ENCODE measurements around the gene CWC22. TPM values are rescaled to one million over a fixed set of nuclear protein-coding genes. Genes with fewer than 3 reads are reported as not detected.

CWC22 gene
- total and polyA plus RNA-seq, 2 of the 13 experiments (the other 11 are each of a cell fraction or from before 2014, with no cell fraction given), result 5.7 to 29.2 TPM

GRCh38 chr2:179954026-179954425 is 53.1 kb downstream of the CWC22 start (continued):
- TF ChIP-seq ZXDC (CRISPR knock-in tag; IDR thresholded peaks at IDR 0.05), result no peak
- TF ChIP-seq HDAC2 (CRISPR knock-in tag; IDR thresholded peaks at IDR 0.05), result peak; percentile 28; the same call in 1 of the 2 replicates
- TF ChIP-seq NR2C2 (CRISPR knock-in tag; IDR thresholded peaks at IDR 0.05; ENCODE audit: borderline replicate concordance), result no peak
- TF ChIP-seq, protein P1, sequence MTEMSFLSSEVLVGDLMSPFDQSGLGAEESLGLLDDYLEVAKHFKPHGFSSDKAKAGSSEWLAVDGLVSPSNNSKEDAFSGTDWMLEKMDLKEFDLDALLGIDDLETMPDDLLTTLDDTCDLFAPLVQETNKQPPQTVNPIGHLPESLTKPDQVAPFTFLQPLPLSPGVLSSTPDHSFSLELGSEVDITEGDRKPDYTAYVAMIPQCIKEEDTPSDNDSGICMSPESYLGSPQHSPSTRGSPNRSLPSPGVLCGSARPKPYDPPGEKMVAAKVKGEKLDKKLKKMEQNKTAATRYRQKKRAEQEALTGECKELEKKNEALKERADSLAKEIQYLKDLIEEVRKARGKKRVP (CRISPR knock-in tag; IDR thresholded peaks at IDR 0.05), result peak in 1 of 2 experiments; percentile 90; a peak in 2 of 4 replicates
- TF ChIP-seq, protein P2, sequence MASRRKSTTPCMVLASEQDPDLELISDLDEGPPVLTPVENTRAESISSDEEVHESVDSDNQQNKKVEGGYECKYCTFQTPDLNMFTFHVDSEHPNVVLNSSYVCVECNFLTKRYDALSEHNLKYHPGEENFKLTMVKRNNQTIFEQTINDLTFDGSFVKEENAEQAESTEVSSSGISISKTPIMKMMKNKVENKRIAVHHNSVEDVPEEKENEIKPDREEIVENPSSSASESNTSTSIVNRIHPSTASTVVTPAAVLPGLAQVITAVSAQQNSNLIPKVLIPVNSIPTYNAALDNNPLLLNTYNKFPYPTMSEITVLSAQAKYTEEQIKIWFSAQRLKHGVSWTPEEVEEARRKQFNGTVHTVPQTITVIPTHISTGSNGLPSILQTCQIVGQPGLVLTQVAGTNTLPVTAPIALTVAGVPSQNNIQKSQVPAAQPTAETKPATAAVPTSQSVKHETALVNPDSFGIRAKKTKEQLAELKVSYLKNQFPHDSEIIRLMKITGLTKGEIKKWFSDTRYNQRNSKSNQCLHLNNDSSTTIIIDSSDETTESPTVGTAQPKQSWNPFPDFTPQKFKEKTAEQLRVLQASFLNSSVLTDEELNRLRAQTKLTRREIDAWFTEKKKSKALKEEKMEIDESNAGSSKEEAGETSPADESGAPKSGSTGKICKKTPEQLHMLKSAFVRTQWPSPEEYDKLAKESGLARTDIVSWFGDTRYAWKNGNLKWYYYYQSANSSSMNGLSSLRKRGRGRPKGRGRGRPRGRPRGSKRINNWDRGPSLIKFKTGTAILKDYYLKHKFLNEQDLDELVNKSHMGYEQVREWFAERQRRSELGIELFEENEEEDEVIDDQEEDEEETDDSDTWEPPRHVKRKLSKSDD (CRISPR knock-in tag; IDR thresholded peaks at IDR 0.05; ENCODE audit: low read depth), result no peak

- Histone ChIP-seq H3K4me1 (ENCODE audit: insufficient read depth, low read length) (peaks cover 24% of the 10 kb centered on the region), H3K79me2 (ENCODE audit: insufficient read depth, low read length) (no peaks in the 10 kb centered on the region), H3K27ac (ENCODE audit: extremely low read length, insufficient read depth, low read length) (no peak overlapping the region), H3K27me3 (ENCODE audit: control insufficient read depth in 1 of 2, insufficient read depth in 2 of 2, low read length in 2 of 2) (no peaks in the 10 kb centered on the region), H3K9ac (ENCODE audit: insufficient read depth, low read depth, low read length) (no peak overlapping the region), H3K36me3 (replicated peaks in 1 of 2; ENCODE audit: control insufficient read depth in 1 of 2, insufficient read depth in 2 of 2, low read length in 2 of 2) (peaks cover 12 to 63% of the 10 kb centered on the region in 2 experiments), H3K4me3 (replicated peaks in 1 of 3; ENCODE audit: insufficient read depth in 1 of 3, low read depth in 2 of 3, low read length in 3 of 3) (no peak overlapping the region), H3K4me2 (ENCODE audit: low read depth, low read length) (no peak overlapping the region), H4K20me1 (ENCODE audit: insufficient read depth, low read length) (no peaks in the 10 kb centered on the region), H3K9me3 (ENCODE audit: low read length) (no peaks in the 10 kb centered on the region), H2AFZ (ENCODE audit: low read length) (no peak overlapping the region)
- intact Hi-C loops (cut with micrococcal nuclease; ENCODE audit: unreplicated experiment), result no loop called here
- WGBS (ENCODE audit: low lambda C conversion rate), result 98% methylated on average over 1 of the region's 1 CpG
- FAIRE-seq (no peak), ATAC-seq (no peak), DNase-seq (ENCODE audit: low spot score) (no peak)
- in situ Hi-C loops (cut with HindIII; ENCODE audit: extremely low pct_ligation_motif_present, low pct_unique_long_range_greater_than_20kb), result no loop called here
- ChIA-PET CTCF (ENCODE audit: low intra/inter-chr PET ratio, low total read pairs) (no interaction called here), POLR2A (interaction anchor here (1.5 kb wide), 1 partner anchor 54 kb away, joined by 4 read pairs; the partner anchor contains the start of gene CWC22)
- no TSS peak for BruUV-seq (replicated peaks)
- TF ChIP-seq, protein P3, sequence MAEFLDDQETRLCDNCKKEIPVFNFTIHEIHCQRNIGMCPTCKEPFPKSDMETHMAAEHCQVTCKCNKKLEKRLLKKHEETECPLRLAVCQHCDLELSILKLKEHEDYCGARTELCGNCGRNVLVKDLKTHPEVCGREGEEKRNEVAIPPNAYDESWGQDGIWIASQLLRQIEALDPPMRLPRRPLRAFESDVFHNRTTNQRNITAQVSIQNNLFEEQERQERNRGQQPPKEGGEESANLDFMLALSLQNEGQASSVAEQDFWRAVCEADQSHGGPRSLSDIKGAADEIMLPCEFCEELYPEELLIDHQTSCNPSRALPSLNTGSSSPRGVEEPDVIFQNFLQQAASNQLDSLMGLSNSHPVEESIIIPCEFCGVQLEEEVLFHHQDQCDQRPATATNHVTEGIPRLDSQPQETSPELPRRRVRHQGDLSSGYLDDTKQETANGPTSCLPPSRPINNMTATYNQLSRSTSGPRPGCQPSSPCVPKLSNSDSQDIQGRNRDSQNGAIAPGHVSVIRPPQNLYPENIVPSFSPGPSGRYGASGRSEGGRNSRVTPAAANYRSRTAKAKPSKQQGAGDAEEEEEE (CRISPR knock-in tag; IDR thresholded peaks at IDR 0.05; ENCODE audit: borderline replicate concordance), result no peak
- TF ChIP-seq DRAP1 (CRISPR knock-in tag; IDR thresholded peaks at IDR 0.05), result 0 out of 2 replicates have a peak, but pooled peaks have one; percentile 2
These were observed 53.7 kb downstream of the CWC22 start for GRCh38 chr2:179953359-179953758.
